KOPT-K1 (cell line): ENCODE data around the gene KIAA1328.
"Not testable (repeated sequence)": the region's sequence is repeated elsewhere in the genome, so short reads cannot be mapped to it uniquely, and the experiment has no call there.

Experiments
- H3K27ac ChIP-seq: fragments of 200-600 bp; sonication (generic); 2 replicates; pipeline ENCODE4 v1.5.1; 2016; ENCODE audit warnings: antibody characterized with exemption, mild to moderate bottlenecking, low read depth, low read length; ENCODE audit not compliant: poor library complexity, severe bottlenecking
- H3K36me3 ChIP-seq: fragments of 200-600 bp; sonication (generic); 2 replicates; pipeline ENCODE4 v1.5.1; 2017; ENCODE audit warnings: antibody characterized with exemption, mild to moderate bottlenecking, low read length, moderate library complexity; ENCODE audit not compliant: insufficient read depth
- H3K9me3 ChIP-seq: fragments of 200-600 bp; sonication (generic); 2 replicates; pipeline ENCODE4 v1.5.1; 2017; ENCODE audit warnings: antibody characterized with exemption, low read length, mild to moderate bottlenecking; ENCODE audit not compliant: insufficient read depth, poor library complexity, severe bottlenecking

The KIAA1328 gene

DNA sequence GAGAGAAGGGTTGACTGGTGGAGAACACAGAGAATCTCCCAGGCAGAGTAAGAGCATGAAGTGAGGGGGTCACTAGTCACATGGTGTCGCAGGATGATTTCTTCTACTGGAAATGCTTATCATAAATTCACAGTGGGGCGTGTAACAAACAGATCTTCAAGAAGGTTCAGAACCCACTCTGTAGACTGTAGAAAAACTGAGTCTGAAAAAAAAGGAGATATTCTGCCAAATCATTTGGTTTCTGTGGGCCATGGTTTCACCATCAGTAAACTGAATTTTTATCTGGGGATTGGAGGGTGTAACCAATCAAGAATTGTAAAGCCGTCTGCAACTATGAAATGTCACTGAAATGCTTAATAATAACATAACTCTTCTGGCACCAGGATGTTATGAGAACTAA lies 15.1 kb upstream of the KIAA1328 start:
- no peaks in the 10 kb centered on the region for H3K9me3 ChIP-seq
- H3K36me3 ChIP-seq = peaks cover 96% of the 10 kb centered on the region
- no peak overlapping the region for H3K27ac ChIP-seq

DNA sequence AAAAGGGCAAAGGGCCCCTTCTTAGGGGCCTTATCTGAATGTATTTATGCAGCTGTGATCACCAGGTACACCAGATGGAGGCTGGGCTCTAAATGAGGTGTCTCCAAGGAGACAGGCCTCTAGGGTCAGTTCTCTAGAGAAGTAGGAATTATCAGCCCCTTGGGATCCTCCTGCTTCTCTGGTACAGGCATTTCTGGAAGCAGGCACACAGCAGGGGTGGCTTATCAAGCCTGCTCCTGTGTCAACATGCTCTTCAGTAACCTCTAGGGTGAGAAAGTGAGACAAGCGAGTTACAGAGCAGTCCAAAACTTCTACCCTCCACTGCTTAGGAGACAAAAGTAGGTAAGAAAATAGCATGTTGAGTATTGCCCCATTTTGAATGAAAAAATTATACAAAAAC lies 13.9 kb upstream of the KIAA1328 start:
- Histone ChIP-seq H3K36me3 (peaks cover 99% of the 10 kb centered on the region), H3K9me3 (no peaks in the 10 kb centered on the region), H3K27ac (no peak overlapping the region)

DNA sequence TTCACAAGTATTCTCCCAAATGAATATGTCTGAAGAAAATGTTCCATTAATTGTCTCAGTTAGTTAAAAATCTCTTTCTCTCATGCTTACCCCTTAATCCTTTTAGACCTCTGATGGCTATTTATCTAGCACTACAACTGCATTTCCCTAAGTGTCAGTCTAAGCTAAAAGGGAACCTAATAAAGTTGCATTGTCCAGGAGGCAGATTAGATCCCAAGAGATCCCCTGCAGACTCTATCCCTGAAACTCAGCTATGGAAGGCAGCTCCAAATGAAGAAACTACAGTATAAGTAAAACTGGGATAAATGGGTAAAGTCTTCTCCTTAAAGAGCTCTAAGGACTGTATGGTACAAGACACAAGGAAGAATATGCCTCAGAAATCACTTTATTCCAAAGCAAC lies 12.8 kb upstream of the KIAA1328 start:
- not testable (repeated sequence) for H3K9me3 ChIP-seq, H3K27ac ChIP-seq
- peaks cover 99% of the 10 kb centered on the region for H3K36me3 ChIP-seq

DNA sequence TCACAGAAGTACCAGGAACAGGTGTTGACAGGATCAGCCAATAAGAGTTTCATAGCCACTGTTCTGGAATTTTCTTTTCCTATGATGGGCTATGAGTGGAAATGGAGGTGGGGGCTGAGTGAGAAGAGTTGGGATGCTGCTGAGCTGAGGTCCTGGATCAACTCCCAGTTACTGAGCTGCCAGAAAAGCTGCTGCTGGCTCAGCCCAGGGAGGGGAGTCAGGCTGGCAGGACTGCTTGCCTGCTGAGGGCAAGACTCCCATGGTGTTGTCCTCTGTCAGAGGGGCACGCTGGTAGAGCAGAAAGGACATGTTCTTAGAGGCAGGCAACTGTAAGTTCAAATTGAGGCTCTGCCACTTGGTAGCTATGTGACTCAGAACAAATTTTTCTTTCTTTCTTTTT lies 11.9 kb upstream of the KIAA1328 start:
- Histone ChIP-seq H3K36me3 (peaks cover 99% of the 10 kb centered on the region), H3K9me3 (no peaks in the 10 kb centered on the region), H3K27ac (no peak overlapping the region)

DNA sequence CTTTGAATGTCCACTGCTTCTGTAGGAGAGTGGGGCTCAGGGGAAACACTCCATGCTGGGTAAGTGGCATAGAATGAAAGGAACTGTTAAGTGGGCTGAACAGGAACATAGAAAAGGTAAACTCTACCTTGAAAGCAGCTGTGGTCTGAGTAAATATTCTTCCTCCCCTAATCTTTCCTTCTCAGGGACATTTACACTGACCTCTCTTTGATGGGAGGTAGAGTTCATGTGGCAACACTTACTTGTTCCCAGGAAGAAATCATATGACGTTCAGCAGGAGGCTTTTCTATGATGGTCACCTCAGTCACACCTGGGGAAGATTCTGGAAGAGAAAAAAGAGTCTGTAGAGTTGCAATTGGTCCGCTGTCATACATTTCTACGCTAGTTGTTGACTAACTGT lies 10.3 kb upstream of the KIAA1328 start:
- Histone ChIP-seq H3K27ac (no peak overlapping the region), H3K36me3 (peaks cover 99% of the 10 kb centered on the region), H3K9me3 (no peaks in the 10 kb centered on the region)

DNA sequence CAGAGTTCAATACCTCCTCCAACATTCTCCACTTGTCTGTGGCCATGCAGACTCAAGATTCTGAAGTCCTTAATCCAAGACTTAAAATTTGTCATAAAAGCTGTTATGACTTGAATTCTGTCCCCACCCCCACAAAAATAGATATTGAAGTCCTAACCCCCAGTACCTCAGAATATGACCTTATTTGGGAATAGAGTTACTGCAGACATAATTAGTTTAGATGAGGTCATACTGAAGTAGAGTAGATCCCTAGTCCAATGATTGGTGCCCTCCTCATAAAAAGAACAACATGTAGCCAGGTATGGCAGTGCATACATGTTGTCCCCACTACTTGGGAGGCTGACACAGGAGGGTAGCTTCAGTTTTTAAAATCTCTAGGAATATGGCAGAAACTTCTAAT lies 9.3 kb upstream of the KIAA1328 start:
- H3K27ac ChIP-seq = no peak overlapping the region
- H3K36me3 ChIP-seq = peaks cover 98% of the 10 kb centered on the region
- H3K9me3 ChIP-seq = no peaks in the 10 kb centered on the region

DNA sequence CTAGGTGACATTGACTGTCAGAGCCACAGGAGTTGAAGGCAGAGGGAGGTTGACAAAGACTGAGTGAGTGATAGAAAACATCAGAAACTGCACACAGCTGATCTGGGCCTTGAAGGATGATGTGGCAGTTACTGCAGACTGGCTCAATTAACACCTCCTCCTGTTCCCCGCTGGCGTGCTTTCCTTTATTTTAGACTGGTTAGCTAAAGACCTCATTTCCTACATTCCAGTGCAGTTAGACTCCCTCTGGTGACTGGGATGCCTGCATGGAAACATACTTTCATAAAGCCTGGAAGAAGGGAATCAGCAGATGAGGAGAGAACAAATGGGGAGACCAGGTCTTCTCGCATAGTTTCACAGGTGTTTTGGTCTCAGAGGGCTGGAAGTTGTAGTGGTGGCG lies 7.2 kb upstream of the KIAA1328 start:
- H3K27ac ChIP-seq = no peak overlapping the region
- peaks cover 91% of the 10 kb centered on the region for H3K36me3 ChIP-seq
- H3K9me3 ChIP-seq = no peaks in the 10 kb centered on the region

DNA sequence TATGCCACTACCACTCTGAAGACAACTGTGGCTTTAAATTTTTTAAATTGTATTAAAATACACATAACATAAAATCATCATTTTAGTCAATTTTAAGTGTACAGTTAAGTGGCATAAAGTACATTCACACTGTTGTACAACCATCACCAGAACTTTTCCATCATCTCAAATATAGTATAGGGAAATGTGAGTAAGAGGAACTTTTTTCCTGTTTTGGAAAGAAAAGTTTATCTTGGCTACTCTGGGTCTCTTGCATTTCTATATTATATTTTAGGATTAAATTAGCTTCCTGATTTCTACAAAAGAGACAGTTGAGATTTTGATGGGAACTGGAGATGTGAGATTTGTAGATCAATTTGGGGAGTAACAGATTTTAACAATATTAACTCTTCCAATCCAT lies 3.4 kb upstream of the KIAA1328 start:
- H3K9me3 ChIP-seq = no peaks in the 10 kb centered on the region
- no peak overlapping the region for H3K27ac ChIP-seq
- H3K36me3 ChIP-seq = peaks cover 55% of the 10 kb centered on the region

DNA sequence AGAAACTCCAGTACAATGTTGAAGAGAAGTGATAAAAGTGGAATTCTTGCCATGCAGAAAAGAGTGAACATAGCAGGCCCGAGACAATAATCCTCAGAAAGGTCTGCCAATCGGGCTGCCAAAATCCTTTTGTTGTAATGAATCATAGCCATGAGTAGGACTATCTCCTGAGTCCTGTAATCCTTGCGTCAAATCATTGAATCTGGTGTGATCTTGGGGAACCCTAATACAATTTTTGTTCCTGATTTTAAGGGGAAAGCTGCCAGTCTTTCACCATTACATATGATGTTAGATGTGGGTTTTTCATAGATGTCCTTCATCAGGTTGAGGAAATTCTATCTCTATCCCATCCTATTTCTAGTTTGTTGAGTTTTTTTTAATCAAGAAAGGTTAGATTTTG lies 2.4 kb upstream of the KIAA1328 start:
- H3K9me3 ChIP-seq = no peaks in the 10 kb centered on the region
- peaks cover 45% of the 10 kb centered on the region for H3K36me3 ChIP-seq
- H3K27ac ChIP-seq = no peak overlapping the region

DNA sequence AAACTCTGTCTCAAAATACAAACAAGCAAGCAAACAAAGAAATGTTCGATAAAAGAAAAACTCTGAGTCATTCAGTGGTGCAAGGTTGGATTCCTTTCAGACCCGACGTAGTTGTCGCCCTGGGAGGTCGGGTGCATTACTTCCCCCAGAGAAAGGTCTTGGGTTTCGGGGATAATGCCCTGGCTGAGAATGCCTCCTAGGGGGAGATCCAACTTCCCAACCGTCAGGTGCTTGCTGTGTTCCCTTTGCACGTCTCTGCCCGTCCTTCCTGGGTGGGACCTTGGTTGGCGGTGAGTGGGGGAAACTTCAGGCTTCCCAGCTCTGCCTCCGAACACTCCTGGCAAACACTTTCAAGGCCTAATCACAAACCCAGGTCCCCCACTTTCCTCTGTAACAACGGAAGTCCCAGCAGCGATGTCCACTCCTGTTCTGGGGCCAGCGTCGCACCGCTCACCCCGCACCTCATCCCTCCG lies 734 bp upstream of the KIAA1328 start:
- peak overlapping the region; percentile 93 for H3K27ac ChIP-seq
- H3K36me3 ChIP-seq = peaks cover 28% of the 10 kb centered on the region
- no peaks in the 10 kb centered on the region for H3K9me3 ChIP-seq

DNA sequence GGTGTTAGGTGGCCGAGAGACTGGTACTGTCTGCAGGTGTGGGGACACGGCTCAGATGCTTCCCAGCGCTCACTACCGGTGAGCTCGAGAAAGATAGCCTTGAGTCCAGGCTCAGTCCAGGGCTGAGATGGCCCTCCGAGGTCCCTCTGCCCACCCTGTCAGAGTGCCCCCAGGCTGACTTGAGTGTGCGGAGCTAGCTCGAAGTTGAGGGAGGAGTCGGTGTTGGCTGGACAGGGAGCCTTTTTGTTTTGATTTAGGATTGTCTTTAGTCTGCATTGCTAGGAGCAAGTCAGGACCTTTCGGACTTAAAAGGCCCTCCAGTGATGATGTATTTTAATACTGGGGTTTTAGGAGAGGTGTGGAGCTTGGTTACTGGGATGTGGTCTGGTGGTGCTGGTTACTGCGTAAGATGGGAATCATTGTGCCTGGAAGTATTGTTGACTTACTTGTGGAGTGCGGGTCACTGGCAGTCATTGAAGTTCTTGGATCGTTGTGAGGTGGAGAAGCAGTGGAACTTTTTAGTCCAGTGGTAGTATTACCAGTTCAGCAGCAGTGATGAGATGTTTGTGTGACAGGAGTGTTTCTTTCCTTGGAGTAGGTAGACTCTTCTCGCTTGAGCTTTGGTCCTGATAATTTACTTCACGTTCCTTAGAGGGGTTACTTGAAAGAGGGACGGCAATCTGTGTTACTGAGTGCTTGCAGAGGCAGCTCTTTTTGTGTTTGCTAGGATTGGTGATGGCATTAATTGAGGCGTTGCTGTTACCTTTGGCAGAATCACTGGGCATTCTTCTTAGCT lies 633 bp downstream of the KIAA1328 start:
- Histone ChIP-seq H3K27ac (peak overlapping the region; percentile 93), H3K9me3 (no peaks in the 10 kb centered on the region), H3K36me3 (peaks cover 16% of the 10 kb centered on the region)

DNA sequence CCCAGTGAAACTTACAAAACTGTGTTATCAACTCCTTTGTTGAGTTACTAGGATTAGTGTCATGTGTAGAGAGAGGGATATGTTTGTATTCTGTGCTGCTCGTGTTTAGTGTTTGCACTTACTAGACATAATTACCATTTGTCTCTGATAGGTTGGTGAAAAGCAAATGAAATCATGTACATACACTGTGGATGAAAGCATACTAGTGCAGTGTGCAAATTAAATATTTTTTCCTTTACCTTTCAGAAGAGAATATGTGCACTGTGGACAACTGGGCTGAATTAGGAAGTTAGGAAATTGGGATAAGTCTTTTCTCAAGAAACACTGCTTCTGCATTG lies 1.2 kb downstream of the KIAA1328 start:
- Histone ChIP-seq H3K27ac (peak overlapping the region; percentile 93), H3K36me3 (peaks cover 14% of the 10 kb centered on the region), H3K9me3 (no peaks in the 10 kb centered on the region)

DNA sequence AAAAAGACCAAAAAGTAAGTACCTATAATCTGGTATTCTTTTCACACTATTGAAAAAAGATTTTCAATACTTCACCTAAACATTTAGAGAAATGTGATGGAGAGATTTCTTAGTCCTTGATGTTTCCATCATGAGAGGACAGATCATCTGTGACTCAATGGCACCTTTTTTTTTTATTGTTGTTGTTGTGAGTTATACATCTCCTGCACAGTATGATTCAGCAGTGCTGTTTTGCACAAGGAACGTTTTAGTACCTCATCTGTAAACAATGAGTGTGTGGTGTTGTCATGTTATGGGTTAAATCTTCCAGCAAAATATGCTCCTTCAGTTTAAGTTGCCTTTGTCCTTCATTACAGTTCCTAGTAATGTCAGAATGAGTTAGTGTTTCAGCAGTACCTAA lies 2.2 kb downstream of the KIAA1328 start:
- Histone ChIP-seq H3K9me3 (no peaks in the 10 kb centered on the region), H3K36me3 (peaks cover 15% of the 10 kb centered on the region), H3K27ac (no peak overlapping the region)

DNA sequence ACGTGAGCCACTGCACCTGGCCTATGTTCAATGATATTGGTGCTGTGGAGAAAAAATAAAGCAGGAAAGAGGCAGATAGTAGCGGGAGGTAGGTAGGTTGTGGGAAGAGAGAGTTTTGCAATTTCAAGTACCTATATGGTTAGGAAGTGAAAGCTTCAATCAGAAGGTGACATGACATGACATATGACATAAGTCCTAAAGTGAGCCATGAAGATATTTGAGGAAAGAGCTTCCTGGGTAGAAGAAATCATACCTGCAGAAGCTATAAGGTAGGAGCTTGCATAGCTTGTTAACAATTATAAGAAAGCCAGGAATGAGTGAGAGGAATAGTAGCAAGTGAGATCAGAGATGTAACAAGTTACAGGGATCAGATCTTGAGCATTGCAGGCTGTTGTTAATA lies 4.2 kb downstream of the KIAA1328 start:
- no peaks in the 10 kb centered on the region for H3K9me3 ChIP-seq
- H3K27ac ChIP-seq = no peak overlapping the region
- H3K36me3 ChIP-seq = peaks cover 20% of the 10 kb centered on the region

DNA sequence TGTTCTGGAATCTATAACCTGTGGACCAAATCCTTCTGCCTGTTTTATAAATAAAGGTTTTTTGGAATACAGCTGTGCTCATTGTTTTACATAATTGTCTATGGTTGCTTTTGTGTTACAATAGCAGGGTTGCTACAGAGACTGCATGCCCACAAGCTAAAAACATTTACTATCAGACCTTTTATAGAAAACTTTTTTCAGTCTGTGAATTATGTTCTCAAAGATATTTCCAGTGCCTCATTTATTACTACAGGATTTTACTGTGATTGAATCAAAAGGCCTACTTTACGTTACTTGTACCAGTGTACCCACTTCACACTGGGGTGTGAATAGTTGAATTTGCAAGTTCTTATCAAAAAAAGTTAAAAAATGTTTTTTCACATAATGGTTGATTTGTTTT lies 7.0 kb downstream of the KIAA1328 start:
- no peak overlapping the region for H3K27ac ChIP-seq

DNA sequence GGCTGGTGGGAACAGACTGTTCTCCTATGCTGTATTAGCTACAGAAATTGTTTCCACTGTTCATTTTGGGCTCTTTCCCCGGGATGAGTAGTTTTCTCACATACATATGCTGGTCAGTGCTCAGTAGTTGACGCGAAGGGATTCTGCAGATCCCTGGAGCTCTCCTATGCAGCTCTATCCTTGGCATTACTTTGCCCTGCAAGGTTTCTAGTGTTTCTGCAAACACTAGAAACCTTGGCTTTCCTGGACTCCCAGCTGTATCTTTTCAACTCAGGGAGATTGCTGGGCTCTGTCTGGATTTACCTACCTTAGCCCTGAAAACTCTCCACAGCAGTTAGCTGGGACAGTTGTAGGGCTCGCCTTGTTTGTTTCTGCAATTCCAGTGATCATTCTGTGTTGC lies 10.9 kb downstream of the KIAA1328 start:
- H3K36me3 ChIP-seq = peaks cover 20% of the 10 kb centered on the region
- no peaks in the 10 kb centered on the region for H3K9me3 ChIP-seq
- H3K27ac ChIP-seq = no peak overlapping the region

More for the DNA sequence above, 7.0 kb downstream of the KIAA1328 start:
- Histone ChIP-seq H3K36me3 (peaks cover 20% of the 10 kb centered on the region), H3K9me3 (no peaks in the 10 kb centered on the region)
